Mucosa of descending colon (tissue), 3 donors: ENCODE results near the gene MOGAT1. TPM values are rescaled to one million over a fixed set of nuclear protein-coding genes. Genes with fewer than 3 reads are reported as not detected.

ENCODE experiments used
- ATAC-seq: fragments of 200-7000 bp; cut with Tn5 transposase; one replicate; pipeline ENCODE4 v1.9.1; 2020; ENCODE audit warnings: mild to moderate bottlenecking, moderate library complexity
- DNase-seq, 3 donors: peaks; one replicate each; pipeline ENCODE4 v3.0.0-alpha.2; 2020
- H3K36me3 ChIP-seq: fragments of 200-600 bp; one replicate; pipeline ENCODE4 v1.8.0; 2021; ENCODE audit warnings: low read depth, mild to moderate bottlenecking
- H3K4me1 ChIP-seq: fragments of 200-600 bp; one replicate; pipeline ENCODE4 v1.8.0; 2021; ENCODE audit warnings: low read depth, mild to moderate bottlenecking
- H3K4me3 ChIP-seq: fragments of 200-600 bp; one replicate; pipeline ENCODE4 v1.8.0; 2021; ENCODE audit warnings: mild to moderate bottlenecking
- H3K9me3 ChIP-seq: fragments of 200-600 bp; one replicate; pipeline ENCODE4 v1.8.0; 2021; ENCODE audit warnings: mild to moderate bottlenecking
- CTCF ChIP-seq: fragments of 200-600 bp; IDR thresholded peaks from one replicate; pipeline ENCODE4 v1.8.0; 2022; ENCODE audit warnings: antibody characterized with exemption, mild to moderate bottlenecking
- intact Hi-C, 2 donors: fragments of 100-400 bp; cut with DNase I in 1 of 2; cut with micrococcal nuclease in 1 of 2; formaldehyde crosslinking; loops; one replicate each; pipeline versions ENCODE4 v1.11.0 to v1.11.1; 2022; cut with DNase I, micrococcal nuclease
- total RNA-seq, 3 donors: library from RNA; stranded (reverse); fragmentation: NEBNext Ultra II Directional in 2 of 3; extraction: Animal tissue kit (Norgen Biotek cat#: 25700) in 2 of 3; gene quantifications; one replicate each; pipeline versions ENCODE4 v1.2.1 to v1.2.4, GENCODE V29; 2021 to 2023
- donor health status: DM: no; HTN: no; CAD: no; lungs with moderate emphysema.
- donor health status: DM: no; HTN: no; CAD: no.
- donor health status: DM: no; HTN: yes; CAD: no.

The MOGAT1 gene
- total RNA-seq, 3 donors from 2014 or later: 0.38 TPM; not detected in 2

GRCh38 chr2:222649801-222650200 lies 21.7 kb upstream of the MOGAT1 start:
- Histone ChIP-seq H3K9me3 (no peaks in the 10 kb centered on the region), H3K4me3 (no peak overlapping the region), H3K4me1 (peaks cover 23% of the 10 kb centered on the region), H3K36me3 (no peaks in the 10 kb centered on the region)
- no peak for DNase-seq
- peak; percentile 77 for ATAC-seq
- intact Hi-C loops: no loop called here
- no peak for TF ChIP-seq CTCF

GRCh38 chr2:222651718-222652418 lies 19.6 kb upstream of the MOGAT1 start:
- peaks cover 24% of the 10 kb centered on the region for H3K4me1 ChIP-seq
- no peak overlapping the region for H3K4me3 ChIP-seq
- no peak for DNase-seq
- no peak for ATAC-seq
- intact Hi-C loops: no loop called here
- H3K36me3 ChIP-seq: no peaks in the 10 kb centered on the region
- no peak for TF ChIP-seq CTCF
- no peaks in the 10 kb centered on the region for H3K9me3 ChIP-seq

GRCh38 chr2:222652491-222653255 lies 18.8 kb upstream of the MOGAT1 start:
- no peak for TF ChIP-seq CTCF
- intact Hi-C loops: no loop called here

GRCh38 chr2:222653280-222653679 lies 18.2 kb upstream of the MOGAT1 start:
- DNase-seq: no peak
- H3K4me3 ChIP-seq: no peak overlapping the region
- peaks cover 24% of the 10 kb centered on the region for H3K4me1 ChIP-seq
- ATAC-seq: no peak
- TF ChIP-seq CTCF: no peak
- intact Hi-C loops: no loop called here
- H3K36me3 ChIP-seq: no peaks in the 10 kb centered on the region
- H3K9me3 ChIP-seq: no peaks in the 10 kb centered on the region

More at GRCh38 chr2:222652491-222653255, 18.8 kb upstream of the MOGAT1 start:
- Histone ChIP-seq H3K4me3 (no peak overlapping the region), H3K4me1 (peaks cover 24% of the 10 kb centered on the region), H3K36me3 (no peaks in the 10 kb centered on the region), H3K9me3 (no peaks in the 10 kb centered on the region)
- DNase-seq (peak in 1 of 3 donors; percentile 53), ATAC-seq (peak; percentile 59)

GRCh38 chr2:222655787-222656525 lies 15.5 kb upstream of the MOGAT1 start, which contains the start of gene FARSB:
FARSB (minus strand) TSS chr2:222656092; CDS start chr2:222656073, 19 bp downstream.
- H3K36me3 ChIP-seq: no peaks in the 10 kb centered on the region
- no peak for TF ChIP-seq CTCF
- peak; percentile 94 for ATAC-seq
- peak; percentile 94 to 97 (median 96) for DNase-seq
- peak within 1 kb of the TSS; percentile 88 for H3K4me3 ChIP-seq
- intact Hi-C loops: no loop called here
- peaks cover 18% of the 10 kb centered on the region for H3K4me1 ChIP-seq
- no peaks in the 10 kb centered on the region for H3K9me3 ChIP-seq
